ENCODE results near the gene MYH7.

MYH7 gene

GRCh38 chr14:23478109-23478759 is 42.8 kb upstream of the MYH7 start:
- Mint-ChIP-seq H3K4me1 (peaks cover 8% of the 10 kb centered on the region), H3K27ac (no peak overlapping the region), H3K4me3 (no peak overlapping the region), H3K27me3 (ENCODE audit: low read depth) (no peaks in the 10 kb centered on the region), H3K9me3 (no peaks in the 10 kb centered on the region), H3K36me3 (ENCODE audit: low read depth) (peaks cover 42% of the 10 kb centered on the region)
- peak; percentile 73 to 83 (median 73) for TF ChIP-seq CTCF (IDR thresholded peaks at IDR 0.05; ENCODE audit: unreplicated experiment in 3 of 3)

- peaks cover 27% of the 10 kb centered on the region for H3K36me3 Mint-ChIP-seq (ENCODE audit: low read depth)
- no peaks in the 10 kb centered on the region for H3K27me3 Mint-ChIP-seq (ENCODE audit: low read depth)
- no peaks in the 10 kb centered on the region for H3K9me3 Mint-ChIP-seq
- no peak overlapping the region for H3K4me3 Mint-ChIP-seq
- TF ChIP-seq CTCF (IDR thresholded peaks at IDR 0.05; ENCODE audit: unreplicated experiment in 3 of 3), result no peak
- H3K27ac Mint-ChIP-seq, result no peak overlapping the region
- no peaks in the 10 kb centered on the region for H3K4me1 Mint-ChIP-seq
These were observed 35.5 kb upstream of the MYH7 start for GRCh38 chr14:23470947-23471346.

- H3K9me3 Mint-ChIP-seq, result no peaks in the 10 kb centered on the region
- H3K27me3 Mint-ChIP-seq (ENCODE audit: low read depth), result no peaks in the 10 kb centered on the region
- no peaks in the 10 kb centered on the region for H3K4me1 Mint-ChIP-seq
- no peak for TF ChIP-seq CTCF (IDR thresholded peaks at IDR 0.05; ENCODE audit: unreplicated experiment in 3 of 3)
- H3K27ac Mint-ChIP-seq, result no peak overlapping the region
- peaks cover 19% of the 10 kb centered on the region for H3K36me3 Mint-ChIP-seq (ENCODE audit: low read depth)
- H3K4me3 Mint-ChIP-seq, result no peak overlapping the region
These were observed 34.5 kb upstream of the MYH7 start for GRCh38 chr14:23469906-23470403.

DNA sequence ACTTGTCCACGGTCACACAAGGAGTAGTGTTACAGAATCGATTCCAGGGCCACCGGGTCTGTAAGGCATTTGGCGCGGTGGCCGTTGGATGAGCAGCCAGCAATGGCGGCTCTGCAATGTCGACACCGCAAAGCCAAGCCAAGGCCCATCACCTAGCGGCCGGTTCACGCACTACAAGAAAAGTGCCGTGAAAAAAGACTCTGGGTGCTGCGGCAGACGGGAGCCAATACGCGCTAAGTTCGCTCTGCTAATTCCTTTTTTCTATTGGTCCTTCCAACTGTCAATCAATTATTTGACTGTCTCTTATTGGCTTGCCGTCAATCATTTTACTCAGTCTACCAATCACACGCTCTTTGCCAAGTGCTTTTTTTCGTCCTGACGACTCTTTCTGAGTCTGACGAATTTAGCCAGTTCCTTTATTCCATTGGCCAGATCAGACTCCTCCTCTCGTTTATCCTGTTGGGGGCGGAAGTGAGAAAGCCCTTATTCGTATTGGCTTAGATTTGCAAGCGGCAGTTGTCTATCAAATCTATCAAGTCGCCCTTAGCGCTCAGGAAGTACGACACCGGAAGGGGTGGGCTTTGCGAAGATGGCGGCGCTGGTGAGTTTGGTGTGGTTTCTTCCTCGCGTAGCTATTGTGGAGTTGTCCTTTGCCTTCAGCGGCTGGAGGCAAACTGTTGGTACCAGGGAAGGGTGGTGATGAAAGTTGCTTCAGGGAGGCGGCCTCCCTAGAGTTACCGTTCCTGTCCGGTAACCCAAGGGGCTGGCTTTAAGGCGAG is 33.9 kb upstream of the MYH7 start, which contains the start of gene NGDN:
NGDN (plus strand) TSS at position 577 of the 779 bp plus-strand sequence; CDS start at position 590, 13 bp downstream.
- no peaks in the 10 kb centered on the region for H3K4me1 Mint-ChIP-seq
- no peaks in the 10 kb centered on the region for H3K9me3 Mint-ChIP-seq
- H3K36me3 Mint-ChIP-seq (ENCODE audit: low read depth), result peaks cover 14% of the 10 kb centered on the region
- no peak within 1 kb of the TSS for H3K27ac Mint-ChIP-seq
- H3K4me3 Mint-ChIP-seq, result no peak within 1 kb of the TSS
- TF ChIP-seq CTCF (IDR thresholded peaks at IDR 0.05; ENCODE audit: unreplicated experiment in 3 of 3), result peak; percentile 89 to 94 (median 93)
- H3K27me3 Mint-ChIP-seq (ENCODE audit: low read depth), result no peaks in the 10 kb centered on the region

GRCh38 chr14:23468704-23469126 is 33.3 kb upstream of the MYH7 start:
- Mint-ChIP-seq H3K36me3 (ENCODE audit: low read depth) (peaks cover 11% of the 10 kb centered on the region), H3K4me3 (no peak overlapping the region), H3K27me3 (ENCODE audit: low read depth) (no peaks in the 10 kb centered on the region), H3K27ac (no peak overlapping the region), H3K9me3 (no peaks in the 10 kb centered on the region), H3K4me1 (no peaks in the 10 kb centered on the region)
- TF ChIP-seq CTCF (IDR thresholded peaks at IDR 0.05; ENCODE audit: unreplicated experiment in 3 of 3), result no peak
